HG02678 (cell line): ENCODE measurements around the gene CBX3.
"Not testable (repeated sequence)": the region's sequence is repeated elsewhere in the genome, so short reads cannot be mapped to it uniquely, and the experiment has no call there.

Experiments used
- ATAC-seq: cut with Tn5 transposase; IDR thresholded peaks from one replicate; pipeline ENCODE4 v1.9.1; 2021; ENCODE audit warnings: mild to moderate bottlenecking, moderate library complexity; ENCODE audit not compliant: unreplicated experiment

The CBX3 gene

DNA sequence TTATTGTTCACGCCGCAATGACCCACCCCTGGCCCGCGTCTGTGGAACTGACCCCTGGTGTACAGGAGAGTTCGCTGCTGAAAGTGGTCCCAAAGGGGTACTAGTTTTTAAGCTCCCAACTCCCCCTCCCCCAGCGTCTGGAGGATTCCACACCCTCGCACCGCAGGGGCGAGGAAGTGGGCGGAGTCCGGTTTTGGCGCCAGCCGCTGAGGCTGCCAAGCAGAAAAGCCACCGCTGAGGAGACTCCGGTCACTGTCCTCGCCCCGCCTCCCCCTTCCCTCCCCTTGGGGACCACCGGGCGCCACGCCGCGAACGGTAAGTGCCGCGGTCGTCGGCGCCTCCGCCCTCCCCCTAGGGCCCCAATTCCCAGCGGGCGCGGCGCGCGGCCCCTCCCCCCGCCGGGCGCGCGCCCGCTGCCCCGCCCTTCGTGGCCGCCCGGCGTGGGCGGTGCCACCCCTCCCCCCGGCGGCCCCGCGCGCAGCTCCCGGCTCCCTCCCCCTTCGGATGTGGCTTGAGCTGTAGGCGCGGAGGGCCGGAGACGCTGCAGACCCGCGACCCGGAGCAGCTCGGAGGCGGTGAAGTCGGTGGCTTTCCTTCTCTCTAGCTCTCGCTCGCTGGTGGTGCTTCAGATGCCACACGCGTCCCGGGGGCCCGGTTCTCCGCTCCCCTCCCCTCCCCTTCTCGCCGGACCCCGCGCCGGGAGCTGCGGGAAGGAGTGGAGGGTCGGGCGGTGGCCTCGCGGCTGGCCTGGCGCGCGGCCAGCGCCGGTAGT, at the start of gene CBX3:
CBX3 (plus strand) TSS at position 499 of the 772 bp plus-strand sequence. CDS start 1,254 bp downstream, outside the sequence.
- peak; percentile 44 for ATAC-seq

DNA sequence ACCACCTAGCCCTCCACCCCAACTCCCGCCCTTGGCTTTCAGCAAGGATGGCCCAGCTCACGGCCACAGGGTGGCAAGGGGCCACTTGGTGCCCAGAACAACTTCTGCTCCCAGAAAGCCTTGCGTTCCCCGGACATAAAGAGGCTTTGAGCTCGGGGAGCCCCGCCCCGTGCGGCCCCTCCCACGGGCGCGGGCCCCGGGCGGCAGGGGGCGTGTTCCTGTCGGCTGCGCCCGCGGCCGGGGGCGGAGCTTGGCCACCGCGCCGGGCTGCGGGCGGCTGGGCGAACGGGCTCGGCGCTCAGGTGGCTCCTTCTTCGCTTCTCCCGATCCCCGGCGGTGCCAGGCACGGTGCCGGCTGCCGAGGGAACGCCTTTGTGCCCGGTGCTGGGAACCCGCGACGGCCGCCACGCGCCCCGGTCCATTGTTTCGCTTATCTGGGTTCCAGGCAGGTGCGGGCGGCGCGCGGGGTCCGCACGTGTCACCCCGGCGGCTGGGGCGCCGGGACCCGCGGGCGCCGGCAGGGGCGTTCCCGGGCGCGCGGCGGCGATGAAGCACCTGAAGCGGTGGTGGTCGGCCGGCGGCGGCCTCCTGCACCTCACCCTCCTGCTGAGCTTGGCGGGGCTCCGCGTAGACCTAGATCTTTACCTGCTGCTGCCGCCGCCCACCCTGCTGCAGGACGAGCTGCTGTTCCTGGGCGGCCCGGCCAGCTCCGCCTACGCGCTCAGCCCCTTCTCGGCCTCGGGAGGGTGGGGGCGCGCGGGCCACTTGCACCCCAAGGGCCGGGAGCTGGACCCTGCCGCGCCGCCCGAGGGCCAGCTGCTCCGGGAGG, 49.4 kb upstream of the CBX3 start, which contains the start of gene NFE2L3:
NFE2L3 (plus strand) TSS at position 246 of the 829 bp plus-strand sequence; CDS start at position 547, 301 bp downstream.
- peak; percentile 68 for ATAC-seq

GRCh38 chr7:26152782-26153240, 48.7 kb upstream of the CBX3 start:
- peak; percentile 26 for ATAC-seq

- no peak for ATAC-seq
These were observed 48.2 kb upstream of the CBX3 start for GRCh38 chr7:26153241-26153822.

DNA sequence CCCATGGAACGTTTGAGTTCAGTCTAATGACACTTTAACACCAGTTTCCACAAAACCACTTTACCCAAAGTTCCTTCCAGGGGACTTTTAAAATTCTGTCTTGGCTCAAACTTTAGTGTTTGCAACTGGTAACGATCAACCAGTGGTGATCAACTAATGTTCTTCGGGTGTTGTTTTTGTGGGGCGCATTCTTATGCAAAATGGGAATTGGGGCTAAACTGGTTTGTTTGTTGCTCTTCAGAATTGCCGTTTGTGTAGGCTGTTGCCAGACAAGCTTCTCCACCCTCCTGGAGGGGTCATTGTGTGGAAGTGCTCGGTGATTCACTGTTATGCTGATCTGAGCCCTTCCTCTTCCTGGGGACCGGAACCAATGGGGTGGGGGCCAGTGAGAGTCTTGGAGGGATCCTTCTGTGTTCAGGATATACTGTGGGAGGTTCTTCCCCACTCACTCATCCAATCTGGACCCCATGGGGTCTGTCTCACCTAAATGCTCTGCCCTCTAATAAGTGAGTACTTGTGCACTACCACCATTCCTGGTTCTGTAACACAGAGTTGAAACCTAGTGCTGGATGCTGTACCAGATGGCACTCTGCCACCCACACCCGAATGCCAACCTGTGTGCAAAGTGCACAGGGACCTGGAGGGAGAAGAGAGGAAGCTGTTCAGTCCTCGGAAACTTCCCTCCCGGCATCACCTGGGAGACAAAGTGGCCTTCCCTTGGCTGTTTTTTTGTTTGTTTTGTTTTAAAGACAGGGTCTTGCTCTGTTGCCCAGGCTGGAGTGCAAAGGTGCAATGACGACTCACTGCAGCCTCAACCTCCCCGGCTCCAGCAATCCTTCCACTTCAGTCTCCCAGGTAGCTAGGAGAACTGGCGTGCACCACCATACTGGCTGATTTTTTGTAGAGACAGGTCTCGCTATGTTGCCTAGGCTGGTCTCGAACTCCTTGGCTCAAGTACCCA, 47.4 kb upstream of the CBX3 start:
- no peak for ATAC-seq

DNA sequence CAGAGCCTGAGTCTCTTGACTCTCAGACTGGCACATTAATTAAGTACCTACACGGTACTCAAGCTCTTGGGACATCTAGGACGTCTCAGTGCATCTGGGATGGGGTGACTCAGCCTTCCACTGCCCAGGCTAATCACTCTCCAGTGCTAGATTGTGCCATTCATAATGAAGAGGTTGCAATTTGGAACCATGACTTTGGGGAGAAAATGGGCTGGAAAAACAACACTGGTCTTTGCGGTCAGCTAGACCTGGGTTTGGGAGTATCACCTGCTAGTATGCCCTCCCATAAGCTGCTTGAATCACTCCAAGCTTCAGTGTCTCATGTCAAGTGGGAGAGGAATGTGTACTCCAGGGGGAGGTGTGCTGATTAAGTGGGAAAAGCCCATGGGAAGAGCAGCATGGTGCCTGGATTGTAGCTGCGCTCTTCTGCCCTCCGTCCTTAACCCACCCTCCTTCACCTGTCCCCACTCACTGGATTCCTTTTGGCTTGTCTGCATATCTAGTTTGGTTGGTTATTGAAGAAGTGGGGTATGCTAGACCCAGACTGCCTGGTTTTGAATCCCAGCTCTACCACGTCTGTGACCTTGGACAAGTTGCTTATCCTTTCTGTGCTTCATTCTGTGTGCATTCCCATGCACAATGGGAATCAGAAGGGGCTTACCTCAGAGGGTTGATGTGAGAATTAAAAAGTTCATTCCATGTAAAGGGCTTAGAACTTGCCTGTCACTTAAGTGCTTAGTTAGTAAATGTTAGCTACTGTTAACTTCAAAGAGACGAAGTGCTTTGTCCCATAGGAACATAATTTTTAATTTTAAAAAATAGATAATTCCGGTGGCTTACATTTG, 45.8 kb upstream of the CBX3 start:
- ATAC-seq = no peak

- no peak for ATAC-seq
These were observed 44.8 kb upstream of the CBX3 start for GRCh38 chr7:26156451-26157420.

- ATAC-seq = no peak
These were observed 43.9 kb upstream of the CBX3 start for GRCh38 chr7:26157520-26158105.

DNA sequence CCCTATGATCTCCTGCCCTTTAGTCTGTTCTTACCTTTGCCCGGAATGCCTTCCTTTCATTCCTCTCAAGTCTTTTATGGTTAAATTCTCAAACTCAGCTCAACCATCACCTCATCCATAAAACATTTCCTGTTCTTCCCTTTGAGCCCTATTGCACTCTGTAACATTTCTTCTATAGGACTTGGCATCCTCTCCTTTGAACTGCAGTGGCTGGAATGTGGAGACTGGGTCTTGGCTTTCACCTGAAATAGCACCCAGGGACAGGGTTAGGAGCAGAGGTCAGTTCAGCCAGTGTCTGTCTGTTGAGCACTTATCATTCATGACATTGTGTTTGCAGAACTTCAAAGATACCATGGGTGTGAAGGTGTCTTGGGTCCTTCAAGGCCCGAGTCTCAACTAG, 42.3 kb upstream of the CBX3 start:
- ATAC-seq = no peak

DNA sequence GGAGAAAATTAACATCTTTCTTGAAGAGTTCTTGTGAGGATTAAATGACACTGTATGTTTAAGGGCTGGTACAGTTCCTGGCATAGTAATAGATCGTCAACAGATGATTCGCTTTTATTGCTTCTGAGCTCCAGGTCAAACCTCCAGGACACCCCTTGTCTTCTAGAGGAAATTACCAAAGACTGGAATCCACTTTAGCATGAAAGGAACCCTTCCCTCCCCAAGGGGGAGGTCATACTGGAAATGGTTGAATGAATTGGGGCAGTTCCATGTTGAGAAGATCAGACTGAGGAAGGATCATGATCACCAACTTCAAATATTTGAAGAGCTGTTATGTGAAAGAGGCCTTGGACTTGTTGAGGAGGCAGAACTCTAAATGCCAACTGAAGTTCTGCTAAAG, 40.6 kb upstream of the CBX3 start:
- no peak for ATAC-seq

- no peak for ATAC-seq
These were observed 39.1 kb upstream of the CBX3 start for GRCh38 chr7:26162431-26162830.

DNA sequence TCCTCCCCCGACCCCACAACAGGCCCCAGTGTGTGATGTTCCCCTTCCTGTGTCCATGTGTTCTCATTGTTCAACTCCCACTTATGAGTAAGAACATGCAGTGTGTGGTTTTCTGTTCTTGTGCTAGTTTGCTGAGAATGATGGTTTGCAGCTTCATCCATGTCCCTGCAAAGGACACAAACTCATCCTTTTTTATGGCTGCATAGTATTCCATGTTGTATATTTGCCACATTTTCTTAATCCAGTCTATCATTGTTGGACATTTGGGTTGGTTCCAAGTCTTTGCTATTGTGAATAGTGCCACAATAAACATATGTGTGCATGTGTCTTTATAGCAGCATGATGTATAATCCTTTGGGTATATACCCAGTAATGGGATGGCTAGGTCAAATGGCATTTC, 37.7 kb upstream of the CBX3 start:
- ATAC-seq = not testable (repeated sequence)

DNA sequence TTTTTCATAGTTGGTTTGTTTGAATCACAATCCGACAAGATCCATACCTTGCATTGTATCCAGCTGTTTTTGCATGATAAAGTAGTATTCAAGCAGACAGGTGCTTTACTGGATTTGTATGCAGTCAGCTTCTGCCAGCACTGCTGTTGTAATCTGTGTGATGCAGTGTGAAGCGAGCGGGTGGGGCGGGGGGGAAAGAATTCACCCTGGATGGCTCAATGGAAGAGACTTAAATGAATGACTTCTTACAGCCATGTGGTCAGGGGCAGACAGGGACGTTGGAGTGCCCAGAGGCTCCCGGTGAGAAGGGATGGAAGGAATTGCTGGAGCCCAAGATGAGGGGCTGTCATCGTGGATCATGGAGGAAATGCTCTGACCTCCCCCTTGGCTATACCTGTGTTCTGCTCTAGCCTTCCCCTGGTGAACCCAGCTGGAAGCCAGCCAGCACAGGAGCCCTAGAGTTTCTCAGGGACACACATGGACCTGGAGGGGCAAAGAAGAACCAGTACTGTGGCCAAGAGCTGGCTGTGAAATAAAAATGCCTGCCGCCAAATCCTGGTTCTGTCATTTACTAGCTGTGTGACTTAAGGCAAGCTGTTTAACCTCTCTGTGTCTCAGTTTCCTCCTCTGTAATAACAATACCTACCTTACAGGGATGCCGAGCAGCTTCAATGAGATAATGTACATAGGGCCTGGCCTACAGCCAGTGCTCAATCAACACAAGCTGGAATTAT, 35.4 kb upstream of the CBX3 start:
- ATAC-seq = peak; percentile 6

GRCh38 chr7:26166684-26167266, 34.8 kb upstream of the CBX3 start:
- ATAC-seq = peak; percentile 46

DNA sequence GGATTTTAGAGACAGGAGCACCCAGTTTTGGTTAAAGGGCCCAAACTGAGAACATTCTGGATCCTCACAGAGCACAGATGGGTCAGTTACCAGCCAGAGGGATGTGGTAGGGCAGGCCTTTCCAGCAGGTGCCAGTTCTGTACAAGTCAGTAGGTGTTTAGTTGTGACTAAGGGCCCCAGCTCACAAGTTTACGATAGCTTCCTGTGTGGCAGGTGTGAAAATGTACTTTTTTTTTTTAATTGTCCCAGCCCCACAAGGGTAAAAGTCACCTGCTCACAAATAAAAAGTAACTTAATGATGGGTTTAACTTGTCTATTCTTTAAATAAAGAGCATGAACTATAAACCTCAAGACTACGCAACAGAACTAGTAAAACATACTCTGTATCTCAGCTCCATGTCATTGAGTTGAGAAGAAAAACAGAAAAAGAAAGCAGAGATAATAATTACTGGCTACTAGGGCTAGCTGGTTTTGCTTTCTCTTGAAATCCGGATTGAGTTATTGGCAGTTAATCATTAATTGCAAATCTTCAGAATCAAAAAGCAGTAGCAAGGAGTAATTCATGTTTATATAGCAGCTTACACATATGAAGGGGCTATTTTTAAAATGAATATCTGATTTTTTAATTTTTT, 34.1 kb upstream of the CBX3 start:
- ATAC-seq = peak; percentile 83

GRCh38 chr7:26168458-26169023, 33.0 kb upstream of the CBX3 start:
- ATAC-seq = no peak
